Epithelial cell of esophagus (primary cell): ENCODE measurements around the gene BOD1L2.

ENCODE experiments used
- DNase-seq: peaks from one replicate; pipeline ENCODE4 v3.0.0; 2010; ENCODE audit warnings: low read depth
- H3K4me3 ChIP-seq: 2 replicates; pipeline ENCODE4 v1.5.1; 2011; ENCODE audit warnings: mild to moderate bottlenecking, low read length, control low read depth
- TF ChIP-seq, protein P1 (sequence below): IDR thresholded peaks from 2 replicates; pipeline ENCODE4 v1.5.1; 2011; ENCODE audit warnings: low read depth, mild to moderate bottlenecking, low read length, control low read depth, inconsistent platforms; ENCODE audit not compliant: insufficient read depth; ENCODE audit errors: missing control alignments

BOD1L2 gene

GRCh38 chr18:57198073-57198472 lies 51.2 kb downstream of the BOD1L2 start:
- TF ChIP-seq, protein P1, sequence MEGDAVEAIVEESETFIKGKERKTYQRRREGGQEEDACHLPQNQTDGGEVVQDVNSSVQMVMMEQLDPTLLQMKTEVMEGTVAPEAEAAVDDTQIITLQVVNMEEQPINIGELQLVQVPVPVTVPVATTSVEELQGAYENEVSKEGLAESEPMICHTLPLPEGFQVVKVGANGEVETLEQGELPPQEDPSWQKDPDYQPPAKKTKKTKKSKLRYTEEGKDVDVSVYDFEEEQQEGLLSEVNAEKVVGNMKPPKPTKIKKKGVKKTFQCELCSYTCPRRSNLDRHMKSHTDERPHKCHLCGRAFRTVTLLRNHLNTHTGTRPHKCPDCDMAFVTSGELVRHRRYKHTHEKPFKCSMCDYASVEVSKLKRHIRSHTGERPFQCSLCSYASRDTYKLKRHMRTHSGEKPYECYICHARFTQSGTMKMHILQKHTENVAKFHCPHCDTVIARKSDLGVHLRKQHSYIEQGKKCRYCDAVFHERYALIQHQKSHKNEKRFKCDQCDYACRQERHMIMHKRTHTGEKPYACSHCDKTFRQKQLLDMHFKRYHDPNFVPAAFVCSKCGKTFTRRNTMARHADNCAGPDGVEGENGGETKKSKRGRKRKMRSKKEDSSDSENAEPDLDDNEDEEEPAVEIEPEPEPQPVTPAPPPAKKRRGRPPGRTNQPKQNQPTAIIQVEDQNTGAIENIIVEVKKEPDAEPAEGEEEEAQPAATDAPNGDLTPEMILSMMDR: no peak
- no peak overlapping the region for H3K4me3 ChIP-seq
- no peak for DNase-seq
